Caco-2 (cell line): ENCODE measurements around the gene GSTA5. TPM values are rescaled to one million over a fixed set of nuclear protein-coding genes. Genes with fewer than 3 reads are reported as not detected.

Experiments used
- BruUV-seq: library from RNA; stranded (reverse); fragments of 400-500 nt; replicated peaks from 2 replicates; lab custom pipeline; 2021; lab: Mats Ljungman, UMichigan
- CTCF ChIA-PET: fragments of 300-600 bp; sonication (Branson Sonifier 250); formaldehyde crosslinking; loops from one replicate; lab custom pipeline; 2022; ENCODE audit warnings: antibody characterized with exemption; lab: Charles Lee
- POLR2A ChIA-PET: fragments of 300-600 bp; sonication (Branson Sonifier 250); formaldehyde crosslinking; loops from one replicate; lab custom pipeline; 2022; ENCODE audit warnings: antibody characterized with exemption; lab: Charles Lee
- DNase-seq, 2 experiments: peaks; one replicate each; pipeline versions ENCODE4 v3.0.0 to v3.0.0-alpha.2; 2020 to 2022
- H3K27me3 ChIP-seq: replicated peaks from 2 replicates; pipeline ENCODE4 v1.6.0; 2011; ENCODE audit warnings: low read length; ENCODE audit not compliant: control insufficient read depth, insufficient read depth
- H3K36me3 ChIP-seq: 2 replicates; pipeline ENCODE4 v1.5.1; 2011; ENCODE audit warnings: low read length; ENCODE audit not compliant: control insufficient read depth, insufficient read depth
- H3K4me1 ChIP-seq: fragments of 250-450 bp; sonication (Bioruptor Pico); 2 replicates; pipeline ENCODE4 v1.5.1; 2020; ENCODE audit warnings: mild to moderate bottlenecking
- H3K4me3 ChIP-seq: 2 replicates; pipeline ENCODE4 v1.5.1; 2011; ENCODE audit warnings: low read depth, mild to moderate bottlenecking, control low read depth, low read length
- H3K9me3 ChIP-seq: fragments of 250-450 bp; sonication (Bioruptor Pico); 2 replicates; pipeline ENCODE4 v1.5.1; 2020; ENCODE audit warnings: mild to moderate bottlenecking, moderate library complexity
- H3K27ac Mint-ChIP-seq: one replicate; pipeline ENCODE4 v1.8.0; 2022; ENCODE audit warnings: mixed read lengths; ENCODE audit not compliant: unreplicated experiment
- H3K27me3 Mint-ChIP-seq: one replicate; pipeline ENCODE4 v1.8.0; 2022; ENCODE audit warnings: mixed read lengths; ENCODE audit not compliant: insufficient read depth, unreplicated experiment
- H3K36me3 Mint-ChIP-seq: one replicate; pipeline ENCODE4 v1.8.0; 2022; ENCODE audit warnings: mild to moderate bottlenecking, mixed read lengths; ENCODE audit not compliant: insufficient read depth, unreplicated experiment
- H3K4me1 Mint-ChIP-seq: one replicate; pipeline ENCODE4 v1.8.0; 2022; ENCODE audit warnings: low read depth, mixed read lengths; ENCODE audit not compliant: unreplicated experiment
- H3K4me3 Mint-ChIP-seq: one replicate; pipeline ENCODE4 v1.8.0; 2022; ENCODE audit warnings: mild to moderate bottlenecking, moderate library complexity, mixed read lengths; ENCODE audit not compliant: unreplicated experiment
- H3K9me3 Mint-ChIP-seq: one replicate; pipeline ENCODE4 v1.8.0; 2022; ENCODE audit warnings: mixed read lengths; ENCODE audit not compliant: unreplicated experiment
- CTCF ChIP-seq, 2 experiments: fragments of 200-600 bp in 1 of 2; IDR thresholded peaks; 1 replicate in 1 of 2; 2 replicates in 1 of 2; pipeline versions ENCODE4 v1.5.1 to v1.8.0; 2011 to 2022; ENCODE audit warnings: antibody characterized with exemption in 1 of 2, control low read depth in 1 of 2, inconsistent platforms in 1 of 2, low read depth in 1 of 2, low read length in 1 of 2, mild to moderate bottlenecking in 1 of 2, moderate library complexity in 1 of 2; ENCODE audit not compliant: insufficient read depth in 1 of 2, severe bottlenecking in 1 of 2, unreplicated experiment in 1 of 2
- intact Hi-C: fragments of 100-400 bp; cut with micrococcal nuclease; formaldehyde crosslinking; loops from one replicate; pipeline ENCODE4 v1.10.0; 2022; ENCODE audit not compliant: unreplicated experiment
- total RNA-seq: library from RNA; stranded (reverse); gene quantifications from 2 replicates; pipeline ENCODE4 v1.2.3, GENCODE V29; 2022

GSTA5 gene
- total RNA-seq, 1 experiment from 2014 or later, result not detected

- no peak for TF ChIP-seq CTCF (IDR thresholded peaks at IDR 0.05; ENCODE audit: insufficient read depth in 1 of 2, low read depth in 1 of 2, low read length in 1 of 2, severe bottlenecking in 1 of 2, unreplicated experiment in 1 of 2)
- BruUV-seq, result no TSS peak
- CTCF ChIA-PET, result no interaction called here
- H3K27me3 Mint-ChIP-seq, result no peaks in the 10 kb centered on the region
- H3K27me3 ChIP-seq, result no peaks in the 10 kb centered on the region
- H3K9me3 Mint-ChIP-seq, result no peaks in the 10 kb centered on the region
- no peak for DNase-seq
- POLR2A ChIA-PET, result no interaction called here
- intact Hi-C loops, result no loop called here
- no peak overlapping the region for H3K4me3 ChIP-seq
- H3K36me3 ChIP-seq, result no peaks in the 10 kb centered on the region
- H3K27ac Mint-ChIP-seq, result no peak overlapping the region
- no peaks in the 10 kb centered on the region for H3K9me3 ChIP-seq
- H3K36me3 Mint-ChIP-seq, result no peaks in the 10 kb centered on the region
- 0 out of 2 replicates have a peak, but pooled peaks cover 12% of the 10 kb centered on the region for H3K4me1 ChIP-seq
- no peak overlapping the region for H3K4me3 Mint-ChIP-seq
- no peaks in the 10 kb centered on the region for H3K4me1 Mint-ChIP-seq
These were observed 36.6 kb upstream of the GSTA5 start for GRCh38 chr6:52877168-52877567.

GRCh38 chr6:52876056-52876787, 35.6 kb upstream of the GSTA5 start:
- ChIA-PET CTCF (no interaction called here), POLR2A (no interaction called here)
- DNase-seq, result no peak
- H3K27me3 Mint-ChIP-seq, result no peaks in the 10 kb centered on the region
- no peak for TF ChIP-seq CTCF (IDR thresholded peaks at IDR 0.05; ENCODE audit: insufficient read depth in 1 of 2, low read depth in 1 of 2, low read length in 1 of 2, severe bottlenecking in 1 of 2, unreplicated experiment in 1 of 2)
- no peaks in the 10 kb centered on the region for H3K9me3 ChIP-seq
- H3K4me3 ChIP-seq, result no peak overlapping the region
- no peaks in the 10 kb centered on the region for H3K9me3 Mint-ChIP-seq
- intact Hi-C loops, result no loop called here
- H3K4me1 Mint-ChIP-seq, result no peaks in the 10 kb centered on the region
- H3K4me3 Mint-ChIP-seq, result no peak overlapping the region
- H3K27ac Mint-ChIP-seq, result no peak overlapping the region
- 0 out of 2 replicates have a peak, but pooled peaks cover 12% of the 10 kb centered on the region for H3K4me1 ChIP-seq
- no peaks in the 10 kb centered on the region for H3K36me3 ChIP-seq
- H3K36me3 Mint-ChIP-seq, result no peaks in the 10 kb centered on the region
- no TSS peak for BruUV-seq
- no peaks in the 10 kb centered on the region for H3K27me3 ChIP-seq

GRCh38 chr6:52872031-52872430, 31.4 kb upstream of the GSTA5 start:
- no peak overlapping the region for H3K4me3 Mint-ChIP-seq
- no peak overlapping the region for H3K27ac Mint-ChIP-seq
- Histone ChIP-seq H3K36me3 (no peaks in the 10 kb centered on the region), H3K27me3 (no peaks in the 10 kb centered on the region), H3K4me1 (0 out of 2 replicates have a peak, but pooled peaks cover 6% of the 10 kb centered on the region), H3K4me3 (no peak overlapping the region), H3K9me3 (no peaks in the 10 kb centered on the region)
- no peak for DNase-seq
- intact Hi-C loops, result no loop called here
- ChIA-PET CTCF (no interaction called here), POLR2A (no interaction called here)
- no peaks in the 10 kb centered on the region for H3K4me1 Mint-ChIP-seq
- H3K36me3 Mint-ChIP-seq, result no peaks in the 10 kb centered on the region
- H3K9me3 Mint-ChIP-seq, result no peaks in the 10 kb centered on the region
- TF ChIP-seq CTCF (IDR thresholded peaks at IDR 0.05; ENCODE audit: insufficient read depth in 1 of 2, low read depth in 1 of 2, low read length in 1 of 2, severe bottlenecking in 1 of 2, unreplicated experiment in 1 of 2), result no peak
- no TSS peak for BruUV-seq
- no peaks in the 10 kb centered on the region for H3K27me3 Mint-ChIP-seq
